BLaER1 (cell line): ENCODE results near the gene CDK5.
A peak's percentile ranks its signal among the peaks of the same experiment; 100 is the strongest.

Source experiments
- H3K27ac ChIP-seq: shearing (Covaris generic); formaldehyde crosslinking; 2 replicates; pipeline ENCODE4 v1.8.1; 2022
- H3K27me3 ChIP-seq: shearing (Covaris generic); formaldehyde crosslinking; 2 replicates; pipeline ENCODE4 v1.8.1; 2022
- H3K36me3 ChIP-seq: shearing (Covaris generic); formaldehyde crosslinking; 2 replicates; pipeline ENCODE4 v1.8.1; 2022
- H3K4me1 ChIP-seq: shearing (Covaris generic); formaldehyde crosslinking; 2 replicates; pipeline ENCODE4 v1.8.1; 2022
- H3K4me2 ChIP-seq: shearing (Covaris generic); formaldehyde crosslinking; 2 replicates; pipeline ENCODE4 v1.8.1; 2022
- H3K4me3 ChIP-seq: shearing (Covaris generic); formaldehyde crosslinking; 2 replicates; pipeline ENCODE4 v1.8.1; 2022
- H3K9ac ChIP-seq: shearing (Covaris generic); formaldehyde crosslinking; 2 replicates; pipeline ENCODE4 v1.8.1; 2022
- H3K9me3 ChIP-seq: shearing (Covaris generic); formaldehyde crosslinking; 2 replicates; pipeline ENCODE4 v1.8.1; 2022
- H4K20me1 ChIP-seq: shearing (Covaris generic); formaldehyde crosslinking; 2 replicates; pipeline ENCODE4 v1.8.1; 2022
- Cebpa-rat ChIP-seq: shearing (Covaris generic); IDR thresholded peaks from 2 replicates; pipeline ENCODE4 v1.8.1; 2022

The CDK5 gene

DNA sequence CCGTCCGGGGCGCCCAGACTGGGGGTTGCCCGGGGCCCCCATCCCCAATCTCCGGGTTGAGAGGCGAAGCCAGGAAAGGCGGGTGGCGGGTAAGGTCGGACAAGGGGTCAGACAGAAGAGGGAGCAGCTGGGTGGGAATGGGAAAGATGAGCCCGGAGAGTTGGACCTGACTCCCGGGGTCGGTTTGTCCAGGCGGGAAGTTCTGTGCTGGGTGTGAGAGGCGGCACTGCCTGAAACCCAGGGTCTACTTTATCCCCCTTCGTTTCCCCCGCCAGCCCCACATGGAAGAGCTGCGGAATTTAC is 2.4 kb upstream of the CDK5 start:
- H3K4me3 ChIP-seq: peak overlapping the region; percentile 89
- peak overlapping the region; percentile 87 for H3K9ac ChIP-seq
- H3K9me3 ChIP-seq: no peaks in the 10 kb centered on the region
- peak overlapping the region; percentile 84 for H3K27ac ChIP-seq
- no peak for TF ChIP-seq Cebpa-rat
- peaks cover 40% of the 10 kb centered on the region for H4K20me1 ChIP-seq
- H3K27me3 ChIP-seq: no peaks in the 10 kb centered on the region
- peaks cover 49% of the 10 kb centered on the region for H3K4me1 ChIP-seq
- H3K4me2 ChIP-seq: peak overlapping the region; percentile 96
- peaks cover 31% of the 10 kb centered on the region for H3K36me3 ChIP-seq

GRCh38 chr7:151059367-151060112 is 1.8 kb upstream of the CDK5 start, which contains the start of gene SLC4A2:
Gene SLC4A2, plus strand, starts transcription at chr7:151059589. Its CDS starts 2,399 bp downstream, at chr7:151061988.
- H3K4me3 ChIP-seq: peak within 1 kb of the TSS; percentile 89
- H4K20me1 ChIP-seq: peaks cover 35% of the 10 kb centered on the region
- peaks cover 49% of the 10 kb centered on the region for H3K4me1 ChIP-seq
- no peaks in the 10 kb centered on the region for H3K9me3 ChIP-seq
- H3K27me3 ChIP-seq: no peaks in the 10 kb centered on the region
- peak within 1 kb of the TSS; percentile 87 for H3K9ac ChIP-seq
- no peak for TF ChIP-seq Cebpa-rat
- peaks cover 26% of the 10 kb centered on the region for H3K36me3 ChIP-seq
- H3K27ac ChIP-seq: peak within 1 kb of the TSS; percentile 84
- peak within 1 kb of the TSS; percentile 96 for H3K4me2 ChIP-seq

DNA sequence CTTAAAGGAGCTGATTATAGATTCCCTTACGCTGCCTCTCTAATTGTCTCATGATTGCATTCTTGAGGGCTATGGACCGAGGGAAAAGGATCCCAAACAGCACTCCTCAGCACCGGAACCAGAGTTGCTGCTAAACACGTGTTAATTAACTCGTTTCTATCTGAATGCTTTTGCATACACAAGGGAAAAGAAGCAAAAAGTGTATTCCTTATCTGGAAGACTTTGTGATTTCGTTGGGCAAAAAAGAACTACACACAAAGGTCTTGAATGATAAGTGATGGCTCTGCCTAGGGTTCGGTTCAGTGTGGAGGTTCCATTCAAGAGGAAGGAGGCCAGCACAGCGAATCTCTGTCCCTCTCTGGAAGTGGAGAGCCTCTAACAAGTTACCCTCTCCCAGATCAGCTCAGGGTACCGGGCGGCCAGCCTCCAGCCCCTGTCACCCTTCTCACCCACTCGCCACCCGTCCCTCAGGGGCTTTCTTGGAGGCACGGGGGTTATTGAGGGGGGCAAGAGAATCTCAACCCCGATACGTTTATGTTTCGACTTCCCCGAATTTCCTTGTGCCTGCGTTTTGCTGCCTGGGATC is 1.2 kb upstream of the CDK5 start:
- Histone ChIP-seq H3K4me1 (peaks cover 49% of the 10 kb centered on the region), H3K9ac (peak overlapping the region; percentile 87)
- no peak for TF ChIP-seq Cebpa-rat

DNA sequence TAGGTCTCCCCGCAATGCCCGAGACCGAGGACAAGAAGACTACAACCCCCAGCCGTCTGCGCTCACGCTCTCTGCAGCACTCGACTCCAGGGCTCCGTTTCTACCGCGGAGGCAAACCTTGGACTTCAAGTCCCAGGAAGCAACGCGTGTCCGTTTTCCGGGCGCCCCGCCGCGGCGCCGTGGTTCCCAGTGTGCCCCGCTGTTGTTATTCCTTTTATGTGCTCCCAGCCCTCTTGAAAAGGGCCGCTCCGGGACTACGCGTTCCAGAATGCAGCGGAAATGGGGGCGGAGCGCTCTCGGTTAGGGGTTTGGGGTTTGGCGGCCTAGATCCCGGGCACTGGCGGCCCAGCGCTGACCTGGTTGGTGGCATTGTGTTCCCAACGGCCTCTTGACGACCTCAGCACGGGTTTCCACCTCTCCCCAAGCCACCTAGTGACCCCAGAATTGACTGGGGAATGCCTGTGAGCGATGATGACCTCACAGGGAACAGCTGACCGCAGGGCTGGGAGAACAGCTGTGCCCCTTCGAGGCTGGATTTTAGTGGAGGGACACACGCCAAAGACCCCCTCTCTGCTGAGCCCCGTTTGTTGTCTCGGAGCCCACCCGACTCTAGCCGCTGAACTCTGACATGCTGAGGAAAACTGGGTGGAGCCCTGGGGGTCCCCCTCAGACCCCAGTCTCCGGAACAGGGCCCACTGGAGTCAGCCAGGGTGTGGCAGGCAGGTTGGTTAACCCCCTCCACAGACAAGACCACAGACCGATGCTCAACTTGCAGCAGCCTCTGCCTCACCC is 488 bp upstream of the CDK5 start:
- peak overlapping the region; percentile 96 for H3K4me2 ChIP-seq
- no peaks in the 10 kb centered on the region for H3K9me3 ChIP-seq
- H4K20me1 ChIP-seq: peaks cover 29% of the 10 kb centered on the region
- peak overlapping the region; percentile 87 for H3K9ac ChIP-seq
- H3K27ac ChIP-seq: peak overlapping the region; percentile 84
- H3K27me3 ChIP-seq: no peaks in the 10 kb centered on the region
- peak overlapping the region; percentile 89 for H3K4me3 ChIP-seq
- H3K36me3 ChIP-seq: peaks cover 21% of the 10 kb centered on the region
- no peak for TF ChIP-seq Cebpa-rat
- peaks cover 55% of the 10 kb centered on the region for H3K4me1 ChIP-seq

More for the DNA sequence above, 1.2 kb upstream of the CDK5 start:
- no peaks in the 10 kb centered on the region for H3K27me3 ChIP-seq
- H3K9me3 ChIP-seq: no peaks in the 10 kb centered on the region
- peaks cover 26% of the 10 kb centered on the region for H3K36me3 ChIP-seq
- peak overlapping the region; percentile 96 for H3K4me2 ChIP-seq
- H4K20me1 ChIP-seq: peaks cover 34% of the 10 kb centered on the region
- H3K4me3 ChIP-seq: peak overlapping the region; percentile 89
- H3K27ac ChIP-seq: peak overlapping the region; percentile 84

DNA sequence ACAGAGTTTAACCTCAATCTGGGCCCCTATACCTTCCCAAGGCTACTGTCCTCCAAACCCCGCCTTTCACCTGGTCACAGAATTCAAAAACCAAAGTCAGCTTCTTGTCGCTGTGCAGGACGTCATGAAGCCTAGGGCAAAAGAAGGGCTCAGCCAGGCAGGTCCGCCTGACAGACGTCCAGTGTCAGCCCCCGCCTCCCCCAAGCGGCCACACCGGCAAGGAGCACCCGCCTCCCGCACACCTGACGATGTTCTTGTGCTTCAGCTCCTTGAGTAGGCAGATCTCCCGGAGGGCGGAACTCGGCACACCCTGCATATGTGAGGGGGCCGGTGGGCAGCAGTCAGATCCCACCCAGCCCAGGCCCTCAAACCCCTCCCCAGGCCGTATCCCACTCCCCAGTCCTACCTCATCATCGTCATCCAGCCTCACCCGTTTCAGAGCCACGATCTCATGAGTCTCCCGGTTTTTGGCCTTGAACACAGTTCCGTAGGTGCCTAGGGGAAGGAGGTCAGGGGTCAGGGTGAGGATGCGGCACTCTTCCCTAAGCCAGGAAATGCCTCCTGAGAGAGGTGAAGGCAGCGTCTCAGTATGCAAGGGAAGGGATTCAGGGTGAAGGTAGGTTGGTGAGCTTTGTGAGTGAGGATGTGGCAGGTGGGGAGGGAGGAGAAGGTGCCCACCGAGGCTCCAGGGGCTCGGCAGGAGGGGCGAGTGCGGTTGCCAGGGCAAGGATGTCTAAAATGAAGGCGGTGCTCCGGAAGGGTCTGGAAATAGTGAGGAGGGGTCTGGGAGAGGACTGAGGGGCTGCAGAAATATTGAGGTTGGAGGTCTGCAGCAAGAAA is 811 bp downstream of the CDK5 start:
- H3K9me3 ChIP-seq: no peaks in the 10 kb centered on the region
- H3K9ac ChIP-seq: peak overlapping the region; percentile 87
- H3K27ac ChIP-seq: peak overlapping the region; percentile 33; the same call in 1 of the 2 replicates

GRCh38 chr7:151056283-151056665 is 1.4 kb downstream of the CDK5 start:
- Histone ChIP-seq H3K4me2 (peak overlapping the region; percentile 96), H3K9ac (no peak overlapping the region), H3K27me3 (no peaks in the 10 kb centered on the region), H4K20me1 (peaks cover 13% of the 10 kb centered on the region), H3K4me1 (peaks cover 62% of the 10 kb centered on the region), H3K27ac (no peak overlapping the region), H3K36me3 (peaks cover 9% of the 10 kb centered on the region; the same call in 1 of the 2 replicates), H3K9me3 (no peaks in the 10 kb centered on the region), H3K4me3 (no peak overlapping the region)
- TF ChIP-seq Cebpa-rat: no peak

More for the DNA sequence above, 811 bp downstream of the CDK5 start:
- Histone ChIP-seq H3K4me2 (peak overlapping the region; percentile 96), H3K27me3 (no peaks in the 10 kb centered on the region), H3K4me1 (peaks cover 62% of the 10 kb centered on the region), H3K4me3 (peak overlapping the region; percentile 89), H4K20me1 (peaks cover 20% of the 10 kb centered on the region), H3K36me3 (peaks cover 11% of the 10 kb centered on the region; the same call in 1 of the 2 replicates)
- TF ChIP-seq Cebpa-rat: no peak

DNA sequence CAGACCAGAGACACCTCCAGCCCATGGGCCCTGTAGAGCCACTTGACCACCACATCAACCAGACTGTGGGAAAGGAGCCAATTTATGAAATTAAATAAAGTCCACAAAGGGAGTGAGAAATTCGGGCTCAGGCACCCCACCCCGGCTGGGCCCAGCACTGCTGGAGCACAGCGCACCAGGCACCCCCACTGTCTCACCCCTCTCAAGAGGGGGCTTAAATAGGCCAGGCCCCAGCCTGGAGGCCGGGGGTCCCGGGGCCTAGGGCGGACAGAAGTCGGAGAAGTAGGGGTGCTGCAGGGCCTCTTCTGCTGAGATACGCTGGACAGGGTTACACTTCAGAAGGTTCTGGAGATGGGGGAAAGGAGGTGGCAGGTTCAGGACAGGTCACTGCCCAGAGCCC is 3.9 kb downstream of the CDK5 start:
- peak overlapping the region; percentile 36 for H3K4me2 ChIP-seq
- H3K36me3 ChIP-seq: peaks cover 9% of the 10 kb centered on the region; the same call in 1 of the 2 replicates
- no peak for TF ChIP-seq Cebpa-rat
- no peak overlapping the region for H3K27ac ChIP-seq
- no peak overlapping the region for H3K4me3 ChIP-seq
- H3K9me3 ChIP-seq: no peaks in the 10 kb centered on the region
- 0 out of 2 replicates have a peak, but pooled peaks cover 18% of the 10 kb centered on the region for H4K20me1 ChIP-seq
- H3K9ac ChIP-seq: no peak overlapping the region
- 0 out of 2 replicates have a peak, but pooled peaks cover 6% of the 10 kb centered on the region for H3K27me3 ChIP-seq
- peaks cover 55% of the 10 kb centered on the region for H3K4me1 ChIP-seq

GRCh38 chr7:151053096-151053495 is 4.6 kb downstream of the CDK5 start:
- H4K20me1 ChIP-seq: 0 out of 2 replicates have a peak, but pooled peaks cover 18% of the 10 kb centered on the region
- H3K36me3 ChIP-seq: peaks cover 9% of the 10 kb centered on the region; the same call in 1 of the 2 replicates
- no peaks in the 10 kb centered on the region for H3K9me3 ChIP-seq
- 0 out of 2 replicates have a peak, but pooled peaks cover 6% of the 10 kb centered on the region for H3K27me3 ChIP-seq
- H3K4me2 ChIP-seq: peak overlapping the region; percentile 36
- no peak overlapping the region for H3K4me3 ChIP-seq
- H3K27ac ChIP-seq: no peak overlapping the region
- H3K4me1 ChIP-seq: peaks cover 48% of the 10 kb centered on the region
- H3K9ac ChIP-seq: no peak overlapping the region
- TF ChIP-seq Cebpa-rat: no peak

- TF ChIP-seq Cebpa-rat: 0 out of 2 replicates have a peak, but pooled peaks have one; percentile 44
- peaks cover 34% of the 10 kb centered on the region for H3K4me1 ChIP-seq
- 0 out of 2 replicates have a peak overlapping the region, but pooled peaks have one; percentile 42 for H3K4me3 ChIP-seq
- peaks cover 10% of the 10 kb centered on the region for H3K36me3 ChIP-seq
- H3K9ac ChIP-seq: no peak overlapping the region
- H3K4me2 ChIP-seq: peak overlapping the region; percentile 80
- no peak overlapping the region for H3K27ac ChIP-seq
- no peaks in the 10 kb centered on the region for H3K9me3 ChIP-seq
- H3K27me3 ChIP-seq: 0 out of 2 replicates have a peak, but pooled peaks cover 6% of the 10 kb centered on the region
- 0 out of 2 replicates have a peak, but pooled peaks cover 18% of the 10 kb centered on the region for H4K20me1 ChIP-seq
Observed at GRCh38 chr7:151051108-151051507, 6.6 kb downstream of the CDK5 start.
